Measurements from ENCODE around the gene ELFN1. TPM values are rescaled to one million over a fixed set of nuclear protein-coding genes. Genes with fewer than 3 reads are reported as not detected.

Gene ELFN1
- total and polyA plus RNA-seq, 2 donors from 2014 or later = 3.5 to 3.8 TPM

GRCh38 chr7:1749351-1749863 is 79.3 kb downstream of the ELFN1 start:
- no peak overlapping the region for H3K4me3 ChIP-seq (ENCODE audit: low read length in 3 of 3)
- intact Hi-C loops (cut with DNase I) = no loop called here
- H3K9me3 ChIP-seq (ENCODE audit: control insufficient read depth in 2 of 3, insufficient read depth in 1 of 3, low read length in 3 of 3) = no peaks in the 10 kb centered on the region
- H3K36me3 ChIP-seq (ENCODE audit: control insufficient read depth in 2 of 3, insufficient read depth in 3 of 3, low read length in 3 of 3) = no peaks in the 10 kb centered on the region
- no peaks in the 10 kb centered on the region for H3K27me3 ChIP-seq (ENCODE audit: control insufficient read depth, insufficient read depth, low read length)
- FAIRE-seq = no peak
- no peak overlapping the region for H3K9ac ChIP-seq (ENCODE audit: low read length in 3 of 3)
- no peak overlapping the region for H3K27ac ChIP-seq (ENCODE audit: low read depth in 2 of 2, low read length in 2 of 2)
- DNase-seq = peak in 1 of 5 donors; percentile 56
- no peaks in the 10 kb centered on the region for H3K4me1 ChIP-seq (ENCODE audit: control insufficient read depth in 2 of 3, insufficient read depth in 2 of 3, low read depth in 1 of 3, low read length in 3 of 3)
- no peak for TF ChIP-seq CTCF (IDR thresholded peaks at IDR 0.05; ENCODE audit: borderline replicate concordance, extremely low read depth, insufficient read depth)

GRCh38 chr7:1749864-1750466 is 79.9 kb downstream of the ELFN1 start:
- intact Hi-C loops (cut with DNase I) = no loop called here
- DNase-seq = peak in 2 of 5 donors; percentile 21 to 63
- Histone ChIP-seq H3K4me1 (ENCODE audit: control insufficient read depth in 2 of 3, insufficient read depth in 2 of 3, low read depth in 1 of 3, low read length in 3 of 3) (no peaks in the 10 kb centered on the region), H3K27me3 (ENCODE audit: control insufficient read depth, insufficient read depth, low read length) (no peaks in the 10 kb centered on the region), H3K9ac (ENCODE audit: low read length in 3 of 3) (no peak overlapping the region), H3K36me3 (ENCODE audit: control insufficient read depth in 2 of 3, insufficient read depth in 3 of 3, low read length in 3 of 3) (no peaks in the 10 kb centered on the region), H3K9me3 (ENCODE audit: control insufficient read depth in 2 of 3, insufficient read depth in 1 of 3, low read length in 3 of 3) (no peaks in the 10 kb centered on the region), H3K27ac (ENCODE audit: low read depth in 2 of 2, low read length in 2 of 2) (no peak overlapping the region), H3K4me3 (ENCODE audit: low read length in 3 of 3) (no peak overlapping the region)
- no peak for FAIRE-seq
- no peak for TF ChIP-seq CTCF (IDR thresholded peaks at IDR 0.05; ENCODE audit: borderline replicate concordance, extremely low read depth, insufficient read depth)

- Histone ChIP-seq H3K9ac (ENCODE audit: low read length in 3 of 3) (no peak overlapping the region), H3K27me3 (ENCODE audit: control insufficient read depth, insufficient read depth, low read length) (no peaks in the 10 kb centered on the region), H3K4me3 (ENCODE audit: low read length in 3 of 3) (no peak overlapping the region), H3K9me3 (ENCODE audit: control insufficient read depth in 2 of 3, insufficient read depth in 1 of 3, low read length in 3 of 3) (no peaks in the 10 kb centered on the region), H3K36me3 (ENCODE audit: control insufficient read depth in 2 of 3, insufficient read depth in 3 of 3, low read length in 3 of 3) (no peaks in the 10 kb centered on the region), H3K27ac (ENCODE audit: low read depth in 2 of 2, low read length in 2 of 2) (no peak overlapping the region), H3K4me1 (ENCODE audit: control insufficient read depth in 2 of 3, insufficient read depth in 2 of 3, low read depth in 1 of 3, low read length in 3 of 3) (no peaks in the 10 kb centered on the region)
- FAIRE-seq (no peak), DNase-seq (peak in 1 of 5 donors; percentile 66)
- TF ChIP-seq CTCF (IDR thresholded peaks at IDR 0.05; ENCODE audit: borderline replicate concordance, extremely low read depth, insufficient read depth) = no peak
- intact Hi-C loops (cut with DNase I) = no loop called here
These were observed 80.5 kb downstream of the ELFN1 start for GRCh38 chr7:1750541-1751021.

All from kidney (tissue), 14 donors.